Activated T-cell treated with anti-CD3 and anti-CD28 coated beads for 4 hours (primary cell): ENCODE measurements around the gene S100A10.

Source experiments
- DNase-seq: peaks from one replicate; pipeline ENCODE4 v3.0.0-alpha.2; 2020

S100A10 gene

DNA sequence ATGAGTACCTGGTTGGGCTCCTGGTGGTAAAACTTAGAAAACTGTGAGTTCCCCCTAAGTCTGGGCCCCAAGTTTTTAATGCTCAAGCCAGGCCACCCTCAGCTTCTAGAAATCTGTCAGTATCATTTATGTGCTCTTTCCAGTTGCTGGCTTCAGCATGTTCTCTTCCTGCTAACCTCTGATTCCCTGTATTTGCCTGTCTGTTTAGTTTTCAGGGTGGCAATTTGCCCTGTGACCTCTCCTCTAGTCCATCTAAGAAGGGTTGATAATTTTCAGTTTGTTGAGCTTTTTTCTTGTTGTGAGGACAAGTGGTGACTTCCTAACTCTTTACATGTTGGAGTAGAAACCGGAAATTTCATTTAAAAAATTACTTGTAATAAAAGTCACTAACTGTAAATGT is 16.0 kb upstream of the S100A10 start:
- DNase-seq = no peak

DNA sequence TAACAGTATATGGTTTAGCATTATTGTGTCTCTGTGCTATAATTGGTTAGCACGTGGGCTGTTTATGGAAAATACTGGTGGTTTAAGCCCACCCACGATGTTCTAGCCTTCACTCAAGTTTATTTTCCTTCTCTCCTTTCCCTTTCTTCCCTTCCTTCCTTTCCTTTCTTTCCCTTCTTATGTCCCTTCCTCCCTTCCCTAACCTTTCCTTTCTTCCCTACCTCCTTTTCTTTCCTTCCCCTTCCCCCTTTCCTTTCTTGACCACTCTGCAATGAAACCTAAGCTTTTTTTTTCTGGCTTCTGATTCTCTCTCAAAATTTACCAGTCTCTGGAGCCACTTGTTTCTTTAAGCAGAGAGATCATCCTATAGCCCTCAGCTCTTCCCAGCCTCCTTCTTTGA is 13.4 kb upstream of the S100A10 start:
- no peak for DNase-seq

DNA sequence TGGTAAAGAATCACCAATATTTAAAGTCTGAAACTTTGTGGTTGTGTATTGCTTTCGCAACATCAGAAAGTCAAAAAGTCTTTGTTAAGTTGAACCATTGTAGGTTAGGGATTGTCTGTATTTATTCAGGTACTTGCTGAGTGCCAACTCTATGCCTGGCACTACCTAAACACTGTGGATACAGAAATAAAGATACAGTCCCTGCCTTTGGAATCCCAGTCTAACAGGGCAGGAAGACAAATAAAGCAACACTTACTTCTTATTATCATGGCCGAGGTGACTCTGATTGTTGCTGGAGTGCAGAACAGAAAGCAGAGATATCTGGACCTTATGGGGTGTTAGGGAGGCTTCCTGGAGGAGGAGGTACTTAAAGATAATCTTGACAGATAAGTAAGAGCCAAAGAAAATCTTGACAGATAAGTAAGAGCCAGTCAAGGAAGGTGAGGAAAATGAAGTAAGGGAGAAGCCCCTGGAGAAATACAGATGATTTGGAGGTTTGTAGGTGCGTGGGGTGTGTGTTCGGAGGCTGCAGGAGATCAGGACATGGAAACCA is 11.8 kb upstream of the S100A10 start:
- no peak for DNase-seq

DNA sequence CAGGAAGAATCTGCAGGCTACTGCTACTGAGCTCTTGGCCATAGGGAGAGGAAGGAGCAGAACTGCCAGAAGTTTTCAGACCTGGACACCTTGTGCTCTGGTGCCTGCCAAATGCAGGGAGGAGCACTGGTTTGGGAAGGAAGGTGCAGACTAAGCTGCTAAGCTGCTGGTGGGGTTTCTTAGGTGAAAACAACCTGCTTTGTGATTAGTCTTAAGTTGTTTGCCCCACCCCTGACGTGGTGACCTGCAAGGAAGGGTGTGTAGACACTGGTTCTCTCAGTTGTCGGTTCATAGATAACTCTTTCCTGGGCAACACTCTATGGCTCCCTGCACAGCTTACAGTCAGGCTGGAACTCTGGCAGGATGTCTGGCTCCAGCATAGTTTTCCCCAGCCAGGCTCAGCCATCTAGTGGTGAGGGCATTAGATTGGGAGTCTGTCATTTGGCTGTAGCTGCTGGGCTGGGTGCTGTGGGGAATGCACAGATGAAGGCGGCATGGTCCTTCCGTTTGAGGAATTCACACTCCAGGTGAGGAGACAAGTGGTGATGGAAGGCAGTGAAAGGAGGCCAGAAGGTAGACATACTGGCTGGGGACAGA is 10.3 kb upstream of the S100A10 start:
- no peak for DNase-seq

DNA sequence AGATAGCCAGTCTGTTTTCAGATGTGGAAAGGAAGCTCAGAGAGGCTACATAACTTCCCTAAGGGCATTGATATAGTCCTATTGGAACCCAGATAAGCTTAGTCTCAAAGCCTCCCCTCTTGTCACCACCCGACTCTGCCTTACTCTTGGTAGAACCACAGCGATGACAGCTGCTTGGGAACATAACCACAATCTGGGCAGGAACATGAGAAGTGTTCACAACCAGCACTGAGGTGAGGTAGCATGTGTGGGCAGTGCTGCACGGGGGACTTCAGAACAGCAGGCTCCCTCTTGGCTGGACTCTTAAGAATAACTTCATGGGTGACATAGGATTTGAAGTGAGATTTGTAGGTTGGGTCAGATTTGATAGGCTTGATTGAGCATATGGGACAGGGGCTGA is 9.3 kb upstream of the S100A10 start:
- DNase-seq = no peak

DNA sequence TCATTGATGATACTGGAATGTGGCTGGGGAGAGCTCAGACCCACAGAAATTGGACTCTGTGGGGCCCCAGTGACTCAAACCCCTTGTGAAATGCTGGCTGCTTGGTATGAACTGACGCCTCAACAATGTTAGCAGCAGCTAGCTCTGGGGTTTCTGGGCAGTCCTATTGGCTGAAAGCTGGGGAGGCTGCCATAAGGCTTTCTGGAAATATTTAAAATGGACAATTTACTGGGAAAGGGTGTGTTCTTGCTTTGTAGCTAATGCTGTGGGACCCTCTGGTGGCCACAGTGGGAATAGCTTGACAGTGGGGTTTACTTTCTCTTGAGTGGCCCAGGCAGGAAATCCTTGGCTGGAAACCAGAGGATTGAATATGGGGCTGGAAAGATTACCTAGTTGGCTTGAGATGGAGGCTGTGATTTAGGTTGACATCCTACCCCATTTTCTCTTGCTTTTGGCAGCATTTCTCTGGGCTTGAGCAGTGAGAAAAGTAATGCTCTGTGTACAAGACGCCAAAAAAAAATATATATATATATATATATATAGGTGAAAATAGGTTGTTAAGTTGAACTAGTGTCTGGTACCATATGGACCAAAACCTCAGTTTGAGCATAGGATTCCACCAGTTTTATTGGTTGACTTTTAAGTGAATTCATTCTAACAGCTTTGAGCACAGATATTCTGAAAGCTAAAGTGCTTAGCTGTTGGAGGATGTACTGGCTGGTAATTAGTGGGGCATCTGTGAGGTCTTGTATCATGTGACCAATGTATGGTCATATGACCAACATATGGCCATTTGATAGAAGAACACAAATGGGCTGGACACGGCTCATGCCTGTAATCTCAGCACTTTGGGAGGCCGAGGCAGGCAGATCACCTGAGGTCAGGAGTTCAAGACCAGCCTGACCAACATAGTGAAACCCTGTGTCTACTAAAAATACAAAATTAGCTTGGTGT is 8.2 kb upstream of the S100A10 start:
- peak; percentile 72 for DNase-seq

DNA sequence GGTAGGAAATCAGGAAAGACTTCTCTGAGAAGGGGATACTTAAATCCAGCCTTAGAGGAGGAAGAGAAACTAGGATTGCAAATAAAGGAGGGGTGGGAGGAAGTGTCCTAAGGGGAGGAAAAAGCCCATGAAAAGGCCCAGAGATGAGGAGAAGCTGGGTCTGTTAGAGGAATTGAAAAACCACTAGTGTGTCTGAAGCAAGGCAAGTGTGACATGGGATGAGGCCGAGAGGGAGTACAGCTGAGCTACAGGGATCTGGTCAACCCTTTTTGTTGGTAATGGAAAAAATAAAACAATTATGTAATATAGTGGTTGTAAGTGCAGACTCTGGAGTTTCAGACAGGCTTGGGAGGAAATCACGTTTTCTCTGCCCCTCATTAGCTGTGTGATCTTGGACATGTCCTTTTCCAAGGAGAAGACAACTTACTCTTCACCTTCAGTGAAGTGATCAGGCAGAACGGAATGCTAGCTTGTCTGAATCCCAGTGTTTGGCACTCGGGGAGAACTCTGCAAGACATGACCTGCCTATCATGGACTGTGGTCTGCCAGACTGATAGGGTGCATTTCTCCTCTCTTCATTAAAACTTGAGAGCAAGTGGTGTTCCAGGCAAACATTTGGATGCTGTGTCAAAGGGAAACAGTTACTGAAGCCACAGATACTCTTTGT is 7.4 kb upstream of the S100A10 start:
- no peak for DNase-seq

DNA sequence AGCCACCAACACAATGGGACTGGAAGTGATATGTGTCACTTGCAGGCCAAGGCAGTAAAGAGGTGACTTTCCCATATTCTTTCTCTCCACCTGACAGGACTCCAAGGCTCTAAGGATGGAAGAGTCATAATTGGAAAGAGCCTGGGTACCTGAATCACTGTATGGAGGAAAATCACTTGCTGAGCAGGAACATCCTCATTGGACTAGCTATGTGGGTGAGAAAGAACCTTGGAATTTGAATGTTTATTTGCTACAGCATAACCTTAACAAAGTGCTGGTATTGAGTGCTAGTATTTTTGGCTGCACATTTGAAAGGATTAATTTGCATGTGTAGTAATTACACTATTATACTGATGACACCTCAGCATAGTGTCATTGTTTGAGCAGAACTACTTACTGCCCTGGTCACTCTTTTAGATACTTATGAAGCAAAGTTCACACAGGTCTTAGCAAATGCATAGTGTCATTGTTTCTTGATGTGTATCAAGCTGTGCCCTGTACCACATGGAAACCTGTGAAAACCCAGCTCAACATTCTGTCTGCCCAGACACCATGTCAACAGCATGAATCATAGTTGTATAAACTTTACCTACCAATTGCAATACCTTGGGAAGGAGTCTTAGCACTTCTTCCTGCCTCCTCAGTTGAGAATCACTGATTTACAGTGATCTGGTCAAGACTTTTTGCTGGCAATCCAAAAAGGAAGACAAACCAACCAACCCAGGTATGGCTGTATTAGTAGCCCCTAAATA is 5.1 kb upstream of the S100A10 start:
- no peak for DNase-seq

DNA sequence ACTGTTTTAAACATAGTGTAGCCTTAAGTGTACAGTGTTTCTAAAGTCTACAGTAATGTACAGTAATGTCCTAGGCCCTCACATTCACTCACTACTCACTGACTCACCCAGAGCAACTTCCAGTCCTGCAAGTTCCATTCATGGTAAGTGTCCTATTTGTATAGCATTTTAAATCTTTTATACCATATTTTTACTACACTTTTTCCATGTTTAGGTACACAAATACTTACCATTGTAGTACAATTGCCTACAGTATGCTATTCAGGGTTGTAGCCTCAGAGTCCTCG is 3.6 kb upstream of the S100A10 start:
- DNase-seq = no peak

DNA sequence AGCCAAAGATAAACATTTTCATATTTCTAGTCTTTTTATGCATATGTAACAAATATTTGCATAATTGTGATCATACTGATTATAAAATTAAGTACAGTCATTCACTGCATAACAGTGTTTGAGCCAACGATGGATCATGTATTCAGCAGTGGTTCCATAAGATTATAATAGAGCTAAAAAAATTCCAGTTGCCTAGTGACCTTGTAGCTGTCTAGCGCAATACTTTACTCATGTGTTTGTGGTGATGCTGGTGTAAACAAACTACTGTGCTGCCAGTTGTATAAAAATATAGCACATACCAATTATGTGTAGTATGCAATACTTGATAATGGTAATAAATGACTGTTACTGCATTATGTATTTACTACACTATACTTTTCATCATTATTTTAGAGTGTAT is 2.1 kb upstream of the S100A10 start:
- DNase-seq = no peak

DNA sequence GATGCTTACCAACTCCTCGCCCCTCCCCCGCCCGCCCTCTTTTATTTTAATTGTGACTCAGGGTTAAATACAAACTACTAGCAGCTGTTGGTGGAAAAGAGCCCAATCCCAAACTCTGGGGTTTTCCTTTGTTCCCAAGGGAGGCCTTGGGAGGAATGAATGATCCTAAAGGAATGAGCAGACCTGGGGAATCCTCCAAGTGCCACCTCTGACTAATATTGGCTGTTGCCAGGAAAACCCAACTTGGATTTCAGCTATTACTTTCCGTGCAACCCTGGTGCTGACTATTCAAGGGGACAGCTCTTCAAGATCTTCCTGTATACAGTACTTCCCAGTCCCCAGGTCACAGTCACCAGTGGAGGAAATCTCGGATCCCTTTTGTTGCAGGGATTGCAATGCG is 1.3 kb upstream of the S100A10 start:
- no peak for DNase-seq

DNA sequence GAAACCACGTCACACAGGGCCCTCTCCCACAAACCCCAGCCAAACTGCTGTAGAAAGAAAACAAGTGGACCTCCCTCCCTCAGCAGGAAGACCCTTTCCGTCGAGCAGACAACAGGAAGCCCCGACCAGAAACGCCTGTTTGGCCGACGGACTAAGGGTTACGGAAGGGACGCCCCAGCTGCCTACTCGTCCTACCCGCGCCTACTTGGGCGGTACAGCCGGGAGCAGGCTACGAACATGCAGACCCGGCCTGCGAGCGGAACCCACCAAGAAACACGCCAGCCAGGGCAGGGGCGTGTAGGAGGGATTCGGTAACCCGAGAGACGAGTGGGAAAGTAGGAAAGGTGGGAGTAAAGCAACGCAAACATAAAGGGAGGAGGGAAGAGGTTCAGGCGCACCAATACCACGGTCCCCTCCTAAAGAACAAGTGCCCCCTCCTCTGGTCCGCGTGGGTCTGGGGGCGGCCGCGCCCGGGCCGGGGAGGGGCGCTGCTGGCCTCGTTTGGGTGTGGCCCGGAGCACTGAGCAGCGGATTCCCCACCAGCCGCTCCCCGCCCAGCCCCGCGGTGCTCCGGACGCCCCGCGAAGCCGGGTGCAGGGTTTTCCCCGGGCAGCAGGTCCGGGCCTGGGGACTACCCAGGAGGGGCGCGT is 450 bp downstream of the S100A10 start:
- no peak for DNase-seq

DNA sequence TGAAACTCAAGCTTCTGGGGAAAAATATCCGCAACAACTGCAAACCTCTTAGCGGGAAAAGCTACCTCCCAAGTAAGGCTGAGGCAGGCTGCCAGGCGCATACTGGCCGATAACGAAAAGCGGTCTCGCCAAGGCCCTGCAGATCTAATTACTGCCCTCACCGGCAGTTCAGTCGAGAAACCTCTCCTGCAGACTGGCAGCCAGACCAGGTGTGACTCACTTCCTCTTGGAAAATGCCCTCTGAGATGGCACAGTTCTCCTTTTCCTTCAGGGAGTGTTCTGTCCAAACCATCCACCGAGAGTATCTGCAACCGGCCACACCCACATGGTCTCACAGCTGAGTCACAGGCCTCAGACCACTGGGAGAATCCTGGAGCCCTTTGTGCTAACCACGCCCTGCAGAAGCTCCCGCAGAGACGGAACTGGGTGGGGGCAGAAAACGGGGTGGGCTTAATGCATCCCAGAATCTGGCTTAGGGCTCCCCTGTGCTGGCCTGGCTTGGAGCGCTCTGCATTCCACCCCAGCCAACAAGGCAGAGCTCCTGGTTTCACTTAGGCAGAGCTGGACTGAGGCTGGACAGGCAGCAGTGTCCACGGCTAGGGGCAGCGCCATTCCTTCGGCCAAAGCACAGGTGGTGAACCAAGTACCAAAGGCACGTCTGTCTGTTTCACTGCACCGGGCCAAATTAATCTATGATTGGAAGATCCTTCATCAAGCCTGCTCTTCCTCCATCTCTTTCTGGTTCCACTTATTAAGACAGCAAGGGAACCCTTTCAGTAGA is 1.2 kb downstream of the S100A10 start:
- DNase-seq = no peak

DNA sequence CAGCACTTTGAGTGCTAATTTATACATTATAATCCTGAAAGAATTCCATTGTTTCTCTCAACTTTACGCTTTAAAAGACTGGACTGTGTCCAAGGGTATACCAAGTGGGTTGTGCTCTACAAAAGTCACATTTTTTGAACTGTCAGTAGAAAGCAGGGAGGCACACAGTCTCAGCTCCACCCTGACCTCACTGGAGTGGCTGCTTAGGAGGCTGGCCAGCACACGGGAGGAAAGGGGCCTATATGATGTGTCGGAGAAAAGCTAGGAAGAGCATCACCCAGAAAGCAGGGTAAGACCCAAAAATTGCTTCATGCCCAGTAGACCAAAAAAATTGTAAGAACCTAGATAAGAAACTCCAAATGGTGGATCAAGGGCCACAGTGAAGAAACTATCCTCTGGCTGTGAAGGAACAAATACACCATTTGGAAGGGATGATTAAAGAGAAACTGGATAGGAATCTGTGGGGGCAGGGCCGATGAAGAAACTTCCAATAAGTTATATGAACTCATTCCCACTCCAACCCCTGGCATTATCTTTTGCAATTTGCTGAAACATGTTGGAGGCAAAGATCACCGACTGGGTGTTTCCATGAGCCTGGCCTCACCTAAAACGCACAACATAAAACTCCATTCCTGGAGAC is 1.9 kb downstream of the S100A10 start:
- DNase-seq = no peak

DNA sequence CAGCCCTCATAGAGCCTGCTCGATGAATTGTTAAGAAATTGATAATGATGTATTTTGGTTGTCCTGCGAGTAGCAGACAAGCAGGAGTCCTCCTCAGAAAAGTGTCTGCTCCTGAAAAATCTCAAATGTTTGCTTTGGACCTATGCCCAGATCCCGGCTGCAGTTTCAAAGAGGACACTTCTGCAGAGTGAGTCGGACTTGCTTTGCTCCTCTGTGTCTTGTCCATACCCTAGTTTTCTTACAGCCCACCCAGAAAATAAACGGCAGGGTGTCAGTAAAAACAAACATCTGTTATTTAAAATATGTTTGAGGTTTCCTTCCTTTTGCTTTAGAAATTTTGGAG is 2.8 kb downstream of the S100A10 start:
- DNase-seq = no peak

DNA sequence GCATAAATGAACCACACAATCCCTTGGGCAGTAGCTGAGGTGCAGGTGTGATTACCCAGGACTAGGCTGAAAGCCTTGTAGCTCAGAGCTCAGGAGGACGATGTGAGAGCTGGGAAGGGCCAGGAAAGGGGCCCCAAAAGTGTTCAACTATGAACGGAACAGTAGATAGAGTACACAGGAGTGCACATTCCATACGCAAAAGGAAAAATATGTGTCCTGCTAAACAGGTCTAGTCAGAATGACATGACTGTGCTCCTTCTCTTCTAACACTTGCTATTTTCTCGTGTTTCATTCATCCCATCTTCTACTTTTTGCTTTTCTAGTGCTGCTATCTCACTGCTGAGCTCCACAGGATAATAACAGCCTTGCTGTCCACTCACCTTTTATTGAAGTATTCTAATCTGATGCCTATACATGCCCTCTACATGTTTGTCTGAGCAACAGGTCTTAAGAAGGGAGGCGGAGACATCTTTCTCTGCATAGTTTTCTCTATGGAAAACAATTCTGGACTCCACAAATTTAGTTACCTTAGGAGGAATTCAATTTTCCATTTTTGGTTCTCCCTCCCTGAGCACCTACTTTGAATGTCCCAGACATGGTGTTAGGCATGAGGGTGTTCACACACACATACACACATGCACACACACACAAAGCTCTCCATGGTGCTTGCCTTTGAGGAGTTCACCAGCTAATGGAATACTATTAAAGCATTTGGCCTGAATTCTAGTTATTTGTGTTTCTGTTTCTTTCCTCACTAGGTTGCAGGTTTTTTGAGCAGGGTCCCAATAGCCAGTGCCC is 3.4 kb downstream of the S100A10 start:
- DNase-seq = no peak

DNA sequence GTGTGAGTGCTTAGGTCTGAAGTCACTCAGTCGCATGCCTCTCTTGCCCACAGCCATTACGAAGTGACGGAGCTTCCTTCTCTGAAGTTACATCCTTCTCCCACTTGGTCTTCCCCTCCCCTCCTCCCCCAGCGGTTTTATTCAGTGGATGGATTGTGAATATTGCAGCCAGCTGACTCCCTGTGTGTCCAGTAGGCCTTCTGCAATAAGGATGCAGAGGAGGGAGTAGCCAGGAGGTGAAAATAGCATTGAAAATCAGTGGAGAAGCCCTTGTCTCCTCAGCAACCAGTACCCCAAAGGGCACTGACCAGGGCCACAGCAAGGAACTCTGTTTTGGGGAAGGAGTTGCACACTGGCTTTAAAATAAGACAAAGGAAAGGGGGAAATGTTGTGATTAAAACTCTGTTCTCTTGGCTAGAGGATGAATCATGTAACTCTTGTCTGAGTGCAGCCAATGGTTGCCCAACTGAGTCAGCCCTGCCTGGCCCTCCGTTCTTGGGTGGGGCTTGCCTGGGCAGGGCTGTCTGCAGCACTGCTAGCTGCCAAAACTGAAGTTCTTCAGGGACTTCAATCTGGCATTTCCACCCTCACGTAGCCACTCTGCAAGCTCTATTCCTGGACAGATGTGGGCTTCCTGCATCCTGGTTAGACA is 4.3 kb downstream of the S100A10 start:
- DNase-seq = no peak

DNA sequence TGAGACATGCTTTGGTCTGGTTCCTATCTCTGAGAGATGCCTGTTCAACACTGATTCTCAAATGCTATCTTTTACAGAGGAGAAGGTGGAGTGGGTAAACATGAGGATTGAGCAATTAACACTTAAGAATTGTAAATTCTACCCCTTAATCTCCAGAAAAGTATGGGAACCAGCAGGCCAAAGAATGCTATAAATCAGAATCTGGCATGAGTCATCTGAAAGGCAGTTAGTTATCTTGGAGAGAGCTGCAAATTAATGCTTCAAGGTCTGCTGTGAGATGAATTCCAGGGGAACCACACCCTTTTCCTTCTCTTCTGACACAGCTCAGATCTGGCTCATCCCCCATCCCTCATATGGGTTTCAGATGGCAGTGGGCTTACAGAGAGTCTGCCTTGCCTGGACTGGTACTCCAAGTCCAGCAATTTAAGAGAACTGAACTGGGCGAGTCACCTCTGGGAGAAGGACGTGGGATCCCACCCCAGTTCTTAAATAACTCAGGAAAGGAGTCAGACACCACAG is 5.2 kb downstream of the S100A10 start:
- no peak for DNase-seq

DNA sequence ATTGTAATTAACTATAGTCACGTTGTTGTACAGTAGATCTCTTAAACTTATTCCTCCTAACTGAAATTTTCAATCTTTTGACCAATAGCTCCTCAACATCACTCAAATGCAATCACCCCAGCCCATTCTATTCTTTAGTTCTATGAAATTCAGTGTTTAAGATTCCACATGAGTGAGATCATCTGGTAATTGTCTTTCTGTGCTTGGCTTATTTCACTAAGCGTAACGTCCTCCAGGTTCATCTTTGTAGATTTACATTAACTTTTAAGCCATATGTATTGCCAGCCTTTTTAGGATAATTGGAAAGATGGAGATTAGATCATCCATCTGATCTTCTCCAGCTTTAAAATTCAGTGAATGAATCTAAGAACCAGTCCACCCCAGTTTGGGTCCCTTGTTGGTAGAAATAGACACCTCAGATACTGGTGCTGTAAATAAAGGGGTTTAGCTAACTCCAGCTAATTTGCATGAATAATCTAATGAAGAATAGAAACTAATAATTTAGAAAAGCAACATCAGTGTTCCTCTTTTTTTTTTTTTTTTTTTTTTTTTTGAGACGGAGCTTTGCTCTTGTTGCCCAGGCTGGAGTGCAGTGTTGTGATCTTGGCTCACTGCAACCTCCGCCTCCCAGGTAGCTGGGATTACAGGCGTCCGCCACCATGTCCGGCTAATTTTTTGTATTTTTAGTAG is 7.0 kb downstream of the S100A10 start:
- no peak for DNase-seq
